ENCODE results near the gene OR2A25.
"Not testable (repeated sequence)": the region's sequence is repeated elsewhere in the genome, so short reads cannot be mapped to it uniquely, and the experiment has no call there.

The OR2A25 gene, protein sequence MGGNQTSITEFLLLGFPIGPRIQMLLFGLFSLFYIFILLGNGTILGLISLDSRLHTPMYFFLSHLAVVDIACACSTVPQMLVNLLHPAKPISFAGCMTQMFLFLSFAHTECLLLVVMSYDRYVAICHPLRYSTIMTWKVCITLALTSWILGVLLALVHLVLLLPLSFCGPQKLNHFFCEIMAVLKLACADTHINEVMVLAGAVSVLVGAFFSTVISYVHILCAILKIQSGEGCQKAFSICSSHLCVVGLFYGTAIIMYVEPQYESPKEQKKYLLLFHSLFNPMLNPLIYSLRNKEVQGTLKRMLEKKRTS

DNA sequence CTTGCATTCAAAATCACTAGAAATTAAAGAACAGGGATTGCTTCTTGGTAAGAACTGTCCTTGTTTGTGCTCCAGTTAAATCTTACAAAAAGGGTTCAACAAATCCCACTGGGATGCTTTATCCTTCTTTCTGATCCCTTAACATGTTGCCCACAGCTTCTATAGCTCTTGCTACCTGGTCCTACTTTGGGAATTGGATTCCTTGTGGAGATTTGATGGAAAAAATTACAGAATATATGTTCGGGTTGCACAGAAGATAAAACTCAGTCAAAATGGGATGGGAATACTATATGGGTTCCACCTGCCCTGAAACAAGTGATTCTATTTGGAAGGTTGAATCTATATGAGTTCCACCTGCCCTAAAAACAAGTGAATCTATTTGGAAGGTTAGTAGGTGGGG lies at the start of gene OR2A25:
OR2A25 (plus strand) TSS at position 301 of the 400 bp plus-strand sequence. CDS start 4,409 bp downstream, outside the sequence.
- no peak for DNase-seq

DNA sequence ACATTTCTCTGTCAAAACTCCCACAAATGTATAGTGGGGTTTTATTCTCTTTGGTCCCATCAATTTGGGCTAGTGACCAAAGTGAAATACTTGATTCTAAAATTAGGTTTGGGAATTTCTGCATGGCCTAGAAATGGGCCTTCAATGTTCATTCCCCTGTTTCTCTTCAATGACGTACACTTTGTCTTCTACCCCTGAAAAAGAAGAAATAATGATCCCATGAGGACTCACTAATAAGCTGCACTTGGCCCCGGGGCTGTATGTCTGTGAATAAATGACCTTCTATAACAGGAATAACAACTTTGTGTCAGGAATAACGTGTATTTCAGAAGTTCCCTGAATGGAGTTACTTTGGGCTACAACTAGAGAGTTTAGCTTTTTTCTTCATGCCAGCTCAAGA lies 49.3 kb upstream of the OR2A25 start:
- DNase-seq: no peak

DNA sequence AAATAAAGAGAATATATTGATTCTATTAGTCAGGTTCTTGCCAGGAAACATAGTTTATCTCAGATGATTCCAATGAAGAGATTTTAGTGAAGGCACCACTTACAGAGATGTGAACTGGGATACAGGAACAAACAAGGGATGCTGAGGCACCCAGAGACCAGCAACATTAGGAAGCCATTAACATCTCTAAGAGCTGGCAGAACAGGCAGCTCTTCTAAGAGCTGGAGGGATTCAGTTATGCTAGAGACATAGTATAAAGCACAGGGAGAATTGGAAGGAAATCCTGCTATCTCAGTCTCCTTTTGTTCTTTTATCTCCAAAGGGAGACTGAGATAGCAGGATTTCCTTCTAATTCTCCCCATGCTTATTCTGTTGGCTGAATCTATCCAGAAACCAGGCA lies 47.4 kb upstream of the OR2A25 start:
- DNase-seq: no peak

DNA sequence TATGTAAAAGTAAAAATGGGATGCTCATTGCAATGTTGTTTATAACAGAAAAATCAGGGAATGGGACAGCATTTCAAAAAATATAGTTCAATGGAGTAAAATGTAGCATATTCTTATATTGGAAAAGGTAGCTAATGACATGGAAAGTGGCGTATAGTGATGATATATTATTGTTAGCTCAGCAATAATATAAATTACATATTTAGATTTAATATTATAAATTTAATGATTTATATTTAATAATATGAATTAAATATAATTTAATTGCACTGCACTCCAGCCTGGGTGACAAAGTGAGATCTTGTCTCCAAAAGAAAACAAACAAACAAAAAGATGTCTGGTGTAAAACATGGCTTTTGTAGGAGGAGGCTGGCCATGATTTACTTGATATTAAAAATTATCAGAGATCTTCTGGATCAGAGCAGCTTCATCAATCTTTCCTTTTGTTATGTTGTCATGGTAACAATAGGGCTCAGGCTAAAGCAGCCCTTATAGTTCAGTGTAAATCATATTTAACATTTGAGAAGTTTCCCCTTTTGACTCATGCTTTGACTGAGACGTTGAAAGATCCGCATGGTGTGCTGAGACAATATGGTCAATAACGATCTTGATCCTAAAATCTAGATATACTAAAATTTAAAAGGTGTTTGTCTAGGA lies 46.3 kb upstream of the OR2A25 start:
- DNase-seq: no peak

DNA sequence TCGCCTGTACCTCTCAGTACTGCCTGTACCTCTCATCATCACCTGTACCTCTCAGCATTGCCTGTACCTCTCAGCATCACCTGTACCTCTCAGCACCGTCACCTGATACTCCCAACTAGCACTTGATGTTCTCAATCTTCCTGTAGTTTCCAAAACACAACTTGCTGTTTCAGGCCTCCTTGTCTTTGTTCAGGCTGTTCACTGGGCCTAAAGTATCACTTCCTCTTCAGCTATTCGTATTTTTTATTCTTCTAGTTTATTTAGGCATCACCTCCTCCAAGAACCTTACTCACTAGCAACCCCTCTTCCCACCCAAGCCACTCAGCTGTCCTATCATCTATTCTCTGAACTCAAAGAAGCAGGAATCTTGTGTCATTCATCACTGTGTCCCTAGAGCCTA lies 45.4 kb upstream of the OR2A25 start:
- DNase-seq: no peak

DNA sequence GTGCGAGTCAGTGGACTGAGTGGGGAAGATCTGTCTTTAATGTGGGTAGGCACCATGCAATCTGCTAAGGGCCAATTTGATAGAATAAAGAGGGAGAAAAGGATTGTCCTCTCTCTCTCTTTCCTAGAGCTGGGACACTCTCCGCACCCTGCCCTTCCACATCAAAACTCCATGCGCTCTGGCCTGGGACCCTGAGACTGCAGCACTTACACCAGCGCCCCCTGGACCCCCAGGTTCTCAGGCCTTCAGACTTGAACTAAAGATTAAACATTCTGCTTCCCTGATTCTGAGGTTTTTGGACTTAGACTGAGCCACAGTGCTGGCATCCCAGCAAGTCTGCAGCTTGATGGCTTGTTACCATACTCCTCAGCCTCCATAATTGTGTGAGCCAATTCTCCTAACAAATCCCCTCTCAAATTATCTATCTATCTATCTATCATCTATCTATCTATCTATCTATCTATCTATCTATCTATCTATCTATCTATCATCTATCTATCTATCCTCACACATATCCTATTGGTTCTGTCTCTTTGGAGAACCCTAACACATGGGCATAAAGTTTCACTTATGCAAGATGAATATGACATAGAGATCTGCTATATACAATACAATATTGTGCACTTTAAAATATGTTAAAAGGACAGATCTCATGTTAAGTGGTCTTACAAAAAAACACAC lies 43.3 kb upstream of the OR2A25 start:
- no peak for DNase-seq

DNA sequence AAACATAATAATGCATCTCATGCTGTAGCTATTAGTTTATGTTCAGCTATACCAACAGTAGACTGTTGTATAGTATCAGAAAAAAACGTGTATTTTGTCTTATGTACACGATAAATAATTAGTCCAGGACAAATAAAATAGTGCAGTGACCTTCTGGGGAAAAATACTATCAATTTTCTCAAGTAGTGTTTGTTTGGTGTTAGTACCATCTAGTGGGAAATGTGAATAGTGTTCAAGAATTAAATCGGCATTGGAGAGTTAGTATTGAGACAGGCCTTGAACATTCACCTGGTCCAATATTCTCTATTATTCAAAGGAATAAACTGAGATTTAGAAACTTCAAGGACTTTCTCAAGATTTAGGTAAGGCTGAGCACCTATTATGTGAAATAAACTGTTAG lies 42.5 kb upstream of the OR2A25 start:
- DNase-seq: no peak

DNA sequence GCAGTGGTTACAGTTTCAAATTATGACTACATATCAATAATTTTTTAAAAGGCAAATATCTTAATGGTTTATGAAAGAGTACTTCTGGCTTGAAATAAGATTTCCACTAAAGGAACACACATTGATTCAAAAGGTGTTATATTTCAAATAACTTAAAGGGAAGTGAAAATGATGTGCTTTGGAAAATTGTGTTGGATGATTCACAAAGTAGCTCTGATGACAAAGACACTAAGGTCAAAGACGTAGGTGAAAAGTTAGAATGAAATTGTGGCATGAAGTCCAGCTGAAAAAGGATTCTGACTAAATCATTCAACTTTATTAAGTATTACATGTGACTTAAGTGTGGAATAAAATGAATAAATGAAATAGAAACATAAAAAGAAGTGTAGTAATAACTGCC lies 41.6 kb upstream of the OR2A25 start:
- no peak for DNase-seq

DNA sequence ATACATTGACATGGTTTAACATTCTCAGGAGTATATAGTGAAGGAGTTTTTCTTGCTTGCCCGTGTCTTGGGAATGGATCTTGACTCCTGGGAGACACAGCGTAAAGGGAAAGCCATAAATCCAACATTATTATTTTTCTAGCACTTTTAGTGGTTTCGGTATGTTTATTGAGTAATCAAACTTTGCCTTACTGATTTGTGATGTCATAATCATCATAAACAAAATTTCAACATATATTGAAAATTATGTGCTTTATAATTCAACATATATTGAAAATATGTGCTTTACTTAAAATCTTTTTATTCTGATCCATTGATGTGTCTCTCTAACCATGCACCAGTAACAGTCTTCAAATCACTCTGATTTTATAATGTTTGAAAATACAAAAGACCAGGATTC lies 41.1 kb upstream of the OR2A25 start:
- no peak for DNase-seq

DNA sequence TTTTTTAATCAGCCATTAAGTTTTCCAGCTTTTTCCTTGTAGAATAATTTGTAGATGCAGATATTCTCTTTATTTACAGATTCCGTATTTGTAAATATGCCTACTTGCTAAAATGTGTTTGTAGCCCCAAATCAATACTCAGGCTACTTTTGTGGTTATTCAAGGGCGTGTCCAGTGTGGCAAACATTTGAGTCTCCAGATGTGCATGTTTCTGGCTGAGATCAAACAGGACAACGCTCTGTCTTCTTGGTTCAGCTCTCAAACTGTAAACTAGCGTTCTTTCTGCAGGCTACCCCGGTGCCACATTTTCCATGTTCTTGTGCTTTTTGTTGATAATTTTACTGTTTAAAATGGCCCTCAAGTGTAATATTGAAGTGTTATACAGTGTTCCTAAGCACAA lies 37.1 kb upstream of the OR2A25 start:
- DNase-seq: no peak

DNA sequence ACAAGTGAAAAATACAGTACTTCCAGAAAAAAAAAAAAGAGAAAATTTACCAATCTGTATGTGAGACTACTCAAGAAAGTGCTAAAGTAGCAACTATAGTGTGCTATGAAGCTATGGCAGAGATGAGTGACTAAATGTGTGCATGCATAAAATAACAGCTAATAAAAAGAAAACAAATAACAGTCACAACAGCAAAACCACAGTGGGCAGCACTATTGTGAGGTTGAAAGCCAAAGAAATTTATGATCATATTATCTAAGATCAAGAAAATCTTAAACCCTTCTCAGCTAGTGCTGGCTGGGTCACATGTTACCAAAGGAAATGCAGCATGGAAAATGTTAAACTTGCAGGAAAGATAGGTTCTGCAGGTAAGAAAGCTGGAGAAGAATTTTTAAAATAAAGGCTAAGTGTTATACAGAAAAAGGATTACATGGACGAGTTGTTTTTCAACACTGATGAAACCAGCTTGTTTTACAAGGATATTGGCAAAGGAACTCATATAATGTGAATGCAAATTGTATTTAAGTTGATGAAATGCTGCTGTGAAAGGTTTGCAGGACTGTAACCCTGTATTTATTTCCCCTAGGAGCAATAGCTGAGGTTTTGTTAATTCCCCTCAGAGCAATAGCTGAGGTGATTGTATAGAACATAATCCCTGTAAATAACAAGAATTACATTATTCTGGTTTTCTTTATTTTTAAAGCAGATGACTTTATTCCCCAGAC lies 36.5 kb upstream of the OR2A25 start:
- no peak for DNase-seq

DNA sequence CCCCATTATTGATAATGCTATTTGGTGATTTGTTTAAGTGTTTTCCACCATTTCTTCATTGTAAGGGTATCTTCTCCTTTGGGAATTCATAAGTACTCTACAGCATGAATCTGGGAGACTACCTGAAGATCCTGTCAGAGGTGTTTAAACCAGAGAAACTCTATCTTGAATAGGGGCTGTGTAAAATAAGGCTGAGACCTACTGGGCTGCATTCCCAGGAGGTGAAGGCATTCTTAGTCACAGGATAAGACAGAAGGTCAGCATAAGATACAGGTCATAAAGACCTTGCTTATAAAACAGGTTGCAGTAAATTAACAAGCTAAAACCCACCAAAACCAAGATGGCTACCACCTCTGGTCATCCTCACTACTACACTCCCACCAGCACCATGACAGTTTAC lies 34.2 kb upstream of the OR2A25 start:
- no peak for DNase-seq

DNA sequence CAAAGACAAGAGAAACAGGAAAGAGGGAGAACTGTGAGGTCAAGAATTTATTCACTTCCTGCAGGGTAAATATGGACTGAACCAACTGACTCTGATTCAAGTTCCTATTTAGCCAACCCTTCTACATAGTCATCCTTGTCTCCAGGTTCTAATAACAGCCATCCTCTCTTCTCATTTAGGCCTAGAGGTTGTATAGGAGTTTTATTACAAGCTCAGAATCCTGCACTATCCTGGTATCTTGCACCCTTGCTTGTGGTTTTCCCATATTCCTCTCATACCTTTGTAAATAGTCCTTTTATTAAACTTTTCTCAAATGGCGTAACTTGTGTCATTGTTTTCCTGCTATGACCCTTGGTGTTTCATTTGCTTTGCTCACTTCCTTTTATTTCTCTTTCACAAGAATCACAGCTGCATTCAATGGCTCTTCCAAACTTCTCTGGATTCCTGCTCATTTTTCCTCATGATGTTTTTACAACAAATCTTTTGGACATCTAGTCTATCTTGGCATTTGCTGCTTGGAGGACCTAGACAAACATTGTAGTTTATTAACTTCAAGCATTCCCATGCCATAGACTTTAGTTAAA lies 33.2 kb upstream of the OR2A25 start:
- no peak for DNase-seq

DNA sequence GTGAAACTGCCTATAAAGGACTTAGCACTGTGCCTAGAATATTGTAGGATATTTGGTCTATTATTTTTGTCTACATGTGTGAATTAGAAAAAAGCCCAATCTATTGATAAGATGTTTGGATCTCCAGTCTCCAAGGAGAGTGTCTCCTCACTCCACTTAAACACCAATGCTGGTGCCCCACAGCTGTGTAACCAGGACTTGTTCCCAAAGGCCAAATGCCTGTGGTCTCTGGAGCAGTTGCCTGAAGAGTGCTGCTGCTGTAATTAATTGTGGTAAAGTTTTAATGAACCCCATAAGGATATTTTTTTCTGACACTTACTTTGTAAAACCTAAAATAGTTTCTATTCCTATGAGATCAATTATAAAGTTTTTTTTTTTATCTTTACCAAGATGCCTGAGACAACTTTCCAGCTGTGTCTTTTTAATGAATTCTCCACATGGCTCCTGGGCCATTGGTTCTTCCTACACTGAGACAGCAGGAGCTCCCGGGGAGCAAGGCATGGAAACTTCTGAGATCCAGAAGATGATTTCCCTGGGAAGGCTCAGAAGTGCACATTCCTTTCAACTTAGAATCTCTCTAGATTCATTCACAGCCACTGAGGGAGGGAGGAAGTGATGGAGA lies 32.1 kb upstream of the OR2A25 start:
- no peak for DNase-seq

DNA sequence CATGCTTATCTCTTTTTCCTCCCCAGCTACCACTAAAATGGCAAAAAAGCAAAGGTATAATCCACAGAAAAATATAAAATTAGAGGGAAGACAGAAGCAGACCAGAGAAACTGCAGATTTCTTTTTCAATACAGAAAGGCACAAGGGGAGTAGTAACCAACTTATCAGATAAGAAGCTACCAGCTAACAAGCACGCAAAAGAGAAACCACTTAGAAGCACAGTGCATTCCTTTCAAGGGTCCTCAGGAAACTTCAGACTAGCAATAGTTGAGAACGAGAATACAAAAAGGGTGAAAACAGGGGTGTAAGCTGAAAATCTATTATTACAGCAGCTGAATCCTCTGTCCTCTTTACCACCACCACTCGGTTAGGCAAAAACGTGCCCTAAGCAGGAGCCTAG lies 30.7 kb upstream of the OR2A25 start:
- no peak for DNase-seq

DNA sequence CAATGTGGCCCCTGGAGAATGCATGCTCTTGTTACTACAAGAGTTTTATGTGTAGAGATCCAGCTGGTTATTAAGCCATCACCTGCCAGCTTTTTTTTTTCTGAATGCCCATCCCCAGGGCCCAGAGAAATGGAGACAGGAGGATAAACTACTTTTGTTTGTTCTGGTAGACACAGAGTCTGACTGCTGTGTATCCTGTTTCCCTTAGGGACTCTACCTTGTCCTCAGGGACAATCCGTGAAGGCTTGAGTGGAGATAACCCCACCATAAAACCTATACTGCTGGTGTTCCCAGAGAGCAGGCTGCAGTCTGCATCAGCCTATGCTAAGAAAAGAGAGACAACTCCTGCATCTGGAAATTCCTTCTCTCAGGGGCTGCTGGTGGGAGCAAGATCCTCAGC lies 21.0 kb upstream of the OR2A25 start, which contains the start of gene OR2A5:
OR2A5 (plus strand) TSS at position 301 of the 400 bp plus-strand sequence. CDS start 1,454 bp downstream, outside the sequence.
- DNase-seq: no peak

DNA sequence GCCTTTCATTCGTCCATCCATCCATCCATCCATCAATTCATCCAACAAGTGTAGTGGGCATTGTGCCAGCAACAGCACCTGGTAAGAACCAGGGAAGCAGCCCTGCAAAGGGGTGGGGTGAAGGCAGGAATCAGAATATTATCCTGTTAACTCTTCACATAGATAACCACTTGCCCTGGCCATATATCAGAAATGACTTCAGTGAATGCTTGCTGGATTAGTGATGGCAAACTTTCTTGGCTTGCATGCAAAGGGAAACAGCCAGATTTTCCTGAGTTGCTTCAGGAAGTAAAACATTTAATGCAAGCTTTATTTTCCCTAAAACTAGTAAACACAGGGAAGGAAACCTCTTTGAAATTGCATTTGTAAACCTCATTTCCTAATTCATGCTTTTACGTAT lies 20.1 kb upstream of the OR2A25 start:
- DNase-seq: no peak

DNA sequence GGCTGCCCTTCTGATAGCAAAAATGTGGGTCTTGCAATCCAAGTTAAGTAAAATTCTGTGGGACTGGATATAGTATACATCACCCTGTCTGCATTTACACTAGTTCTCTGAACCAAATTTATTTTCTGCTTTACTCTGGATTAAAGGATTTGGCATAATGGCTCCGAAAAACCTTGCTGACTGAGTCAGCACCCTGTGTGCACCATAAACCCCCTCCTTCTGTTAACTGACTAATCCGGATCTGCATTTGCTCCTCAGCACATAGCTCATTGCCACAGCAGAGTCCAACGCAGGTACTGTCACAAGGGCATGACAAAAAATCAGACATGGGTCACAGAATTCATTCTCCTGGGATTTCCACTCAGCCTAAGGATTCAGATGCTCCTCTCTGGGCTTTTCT lies 19.5 kb upstream of the OR2A25 start:
- no peak for DNase-seq

DNA sequence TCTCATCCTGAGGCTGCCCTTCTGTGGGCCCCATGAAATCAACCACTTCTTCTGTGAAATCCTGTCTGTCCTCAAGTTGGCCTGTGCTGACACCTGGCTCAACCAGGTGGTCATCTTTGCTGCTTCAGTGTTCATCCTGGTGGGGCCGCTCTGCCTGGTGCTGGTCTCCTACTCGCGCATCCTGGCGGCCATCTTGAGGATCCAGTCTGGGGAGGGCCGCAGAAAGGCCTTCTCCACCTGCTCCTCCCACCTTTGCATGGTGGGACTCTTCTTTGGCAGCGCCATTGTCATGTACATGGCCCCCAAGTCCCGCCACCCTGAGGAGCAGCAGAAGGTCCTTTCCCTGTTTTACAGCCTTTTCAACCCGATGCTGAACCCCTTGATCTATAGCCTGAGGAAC lies 18.7 kb upstream of the OR2A25 start:
- DNase-seq: not testable (repeated sequence)

DNA sequence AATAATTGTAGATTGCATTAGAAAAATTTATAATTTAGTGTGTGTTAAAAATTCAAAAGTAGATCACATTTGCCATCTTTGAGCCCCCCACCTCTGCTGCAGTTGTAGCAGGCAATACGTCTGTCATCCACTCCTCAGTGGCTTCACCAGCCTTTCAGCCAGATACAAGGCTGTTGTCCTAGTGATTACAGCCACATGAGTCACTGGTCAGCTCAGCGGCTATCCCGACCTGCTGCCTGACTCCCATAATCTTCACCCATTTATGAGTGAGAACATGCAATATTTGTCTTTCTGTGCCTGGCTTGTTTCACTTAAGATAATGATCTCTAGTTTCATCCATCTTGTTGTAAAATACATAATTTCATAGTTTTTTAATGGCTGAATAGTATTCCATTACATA lies 11.7 kb upstream of the OR2A25 start:
- DNase-seq: no peak

DNA sequence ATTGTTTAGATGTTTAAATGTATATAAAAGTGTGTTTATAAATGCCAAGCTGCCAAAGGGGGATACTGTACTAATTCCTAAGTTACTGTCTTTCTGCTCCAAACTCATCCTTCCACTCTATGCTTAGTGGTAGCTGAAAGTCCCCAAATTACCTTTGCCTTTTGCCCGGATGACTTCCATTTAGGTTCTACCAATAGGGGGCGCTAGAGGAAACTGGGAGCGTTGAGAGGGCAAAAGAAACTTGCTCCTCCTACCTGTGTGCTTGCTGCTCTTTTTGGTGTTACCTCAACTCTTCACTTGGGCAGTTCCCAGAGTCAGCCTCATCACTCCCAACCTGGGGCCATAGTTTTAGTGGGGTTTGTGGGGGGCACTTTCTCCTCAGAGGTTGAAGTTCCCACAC lies 5.9 kb upstream of the OR2A25 start:
- no peak for DNase-seq

DNA sequence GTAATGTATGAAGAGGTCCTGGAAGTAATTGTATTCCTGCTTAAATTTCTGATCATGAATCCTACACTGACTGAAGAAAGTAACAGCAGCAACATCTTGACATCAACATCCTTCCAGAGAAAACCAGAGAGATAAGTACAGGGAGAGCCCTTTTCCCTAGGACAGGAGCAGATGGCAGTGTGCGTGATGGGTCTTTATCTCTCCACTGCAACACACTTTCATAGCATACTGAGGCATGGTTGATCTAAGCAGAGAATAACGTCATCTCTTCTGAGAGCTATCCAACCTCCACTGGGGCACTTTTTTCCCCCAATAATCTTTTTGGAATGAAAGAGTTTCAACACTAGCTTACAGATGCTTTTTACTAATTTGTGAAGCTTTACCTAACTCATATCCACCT lies 342 bp downstream of the OR2A25 start:
- no peak for DNase-seq

DNA sequence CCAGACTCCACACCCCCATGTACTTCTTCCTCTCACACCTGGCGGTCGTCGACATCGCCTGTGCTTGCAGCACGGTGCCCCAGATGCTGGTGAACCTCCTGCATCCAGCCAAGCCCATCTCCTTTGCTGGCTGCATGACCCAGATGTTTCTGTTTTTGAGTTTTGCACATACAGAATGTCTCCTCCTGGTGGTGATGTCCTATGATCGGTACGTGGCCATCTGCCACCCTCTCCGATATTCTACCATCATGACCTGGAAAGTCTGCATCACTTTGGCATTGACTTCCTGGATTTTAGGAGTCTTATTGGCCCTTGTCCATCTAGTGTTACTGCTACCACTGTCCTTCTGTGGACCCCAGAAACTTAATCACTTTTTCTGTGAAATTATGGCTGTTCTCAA lies 4.8 kb downstream of the OR2A25 start:
- no peak for DNase-seq

All from GF-D8 (cell line).